GM19193 (cell line): ENCODE data around the gene TNIP1.

Experiments
- POLR2A ChIP-seq: IDR thresholded peaks from 4 replicates; pipeline ENCODE4 v1.6.1; 2011; ENCODE audit not compliant: insufficient read depth, insufficient read length; ENCODE audit errors: extremely low read depth

Gene TNIP1

DNA sequence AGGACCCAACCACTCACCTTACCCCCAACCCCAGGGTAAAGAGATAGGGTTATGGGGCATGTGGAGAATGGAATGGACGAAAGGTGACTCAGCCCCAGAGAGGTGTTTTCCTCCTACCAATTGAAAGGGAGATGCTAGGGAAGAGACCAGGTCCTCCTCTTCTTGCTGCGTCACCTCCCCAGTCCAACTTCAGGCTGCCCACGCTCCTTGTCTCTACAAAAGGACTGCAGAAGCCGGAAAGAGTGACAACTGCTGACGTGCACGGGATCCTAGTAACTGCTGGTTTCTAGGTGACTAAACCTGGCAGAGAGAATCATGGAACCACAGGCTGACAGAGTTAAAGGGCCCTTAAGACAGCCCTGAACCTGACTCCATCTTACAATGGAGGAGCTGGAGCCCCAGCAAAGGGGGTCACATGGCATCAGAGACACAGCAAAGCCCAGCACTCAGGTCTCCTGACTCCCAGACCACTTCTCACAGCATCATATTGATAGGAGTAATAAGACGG is 58.3 kb downstream of the TNIP1 start:
- no peak for TF ChIP-seq POLR2A

DNA sequence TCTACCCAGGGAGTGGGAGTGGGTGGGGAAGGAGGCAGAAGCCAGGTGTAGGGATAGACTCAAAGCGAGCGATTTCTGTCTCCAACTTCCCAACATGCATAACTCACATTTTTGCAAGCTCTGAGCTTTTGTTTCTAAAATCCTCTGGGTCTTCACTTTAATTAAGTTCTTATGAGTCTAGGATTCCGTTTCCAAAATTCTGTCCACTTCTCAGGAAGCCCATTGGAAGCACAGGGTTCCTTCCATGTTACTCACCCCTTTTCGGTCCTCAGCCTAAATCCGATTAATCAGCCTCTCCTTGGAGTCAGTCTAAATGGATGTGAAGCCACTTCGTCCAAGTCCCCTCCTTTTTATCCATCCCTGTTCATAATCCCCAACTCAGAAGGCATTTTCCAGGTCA is 59.1 kb downstream of the TNIP1 start:
- no peak for TF ChIP-seq POLR2A

DNA sequence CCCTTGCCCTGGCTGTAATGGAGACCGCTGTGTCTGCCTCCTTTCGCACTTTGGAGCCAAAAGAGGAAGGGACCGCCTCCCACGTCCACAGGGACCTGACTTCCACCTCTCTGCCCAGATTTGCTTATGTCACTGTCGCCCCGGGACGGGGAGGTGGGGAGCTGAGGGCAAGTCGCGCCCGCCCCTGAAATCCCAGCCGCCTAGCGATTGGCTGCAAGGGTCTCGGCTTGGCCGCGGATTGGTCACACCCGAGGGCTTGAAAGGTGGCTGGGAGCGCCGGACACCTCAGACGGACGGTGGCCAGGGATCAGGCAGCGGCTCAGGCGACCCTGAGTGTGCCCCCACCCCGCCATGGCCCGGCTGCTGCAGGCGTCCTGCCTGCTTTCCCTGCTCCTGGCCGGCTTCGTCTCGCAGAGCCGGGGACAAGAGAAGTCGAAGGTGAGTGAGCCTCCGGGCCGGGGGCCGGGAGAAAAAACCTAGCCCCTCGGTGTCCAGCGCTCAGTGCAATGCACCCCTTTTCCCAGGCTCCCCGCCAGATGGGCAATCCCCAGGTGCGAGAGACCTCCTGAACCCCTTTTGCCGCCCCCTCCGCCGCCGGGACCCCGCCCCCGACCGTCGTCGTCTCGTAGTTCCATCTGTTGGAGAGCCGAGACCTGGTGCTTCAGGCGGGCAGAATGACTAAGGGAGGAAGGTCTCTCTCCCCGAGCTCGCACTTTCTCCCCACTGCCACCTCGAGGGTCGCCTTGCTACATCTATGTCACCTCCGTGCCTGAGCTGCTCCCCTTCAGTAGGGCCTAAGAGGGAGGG is 60.3 kb downstream of the TNIP1 start, which contains the start of gene GPX3:
Gene GPX3 (plus strand): TSS at position 288 of the 807 bp plus-strand sequence. CDS start 64 bp downstream, at position 352.
- no peak for TF ChIP-seq POLR2A

DNA sequence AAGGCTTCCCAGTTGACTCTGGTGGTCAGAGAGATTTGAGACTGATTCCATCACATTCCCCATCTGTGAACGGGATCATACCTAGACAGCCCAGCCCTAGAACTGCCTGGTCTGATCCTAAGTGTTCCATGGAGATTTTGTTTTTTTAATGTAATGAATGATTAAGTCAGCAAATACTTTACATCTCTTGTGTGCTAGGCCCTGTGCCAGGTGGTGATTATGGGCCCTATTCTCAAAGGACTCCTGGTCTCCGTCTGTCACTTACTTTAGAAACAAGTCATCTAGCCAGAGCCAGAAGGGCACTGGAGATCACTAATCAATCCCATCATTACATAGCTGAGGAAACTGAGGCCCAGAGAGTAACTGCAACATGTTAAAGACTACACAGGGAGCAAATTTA is 61.5 kb downstream of the TNIP1 start:
- TF ChIP-seq POLR2A: no peak

GRCh38 chr5:151018846-151019245 is 62.0 kb downstream of the TNIP1 start:
- no peak for TF ChIP-seq POLR2A

- TF ChIP-seq POLR2A: no peak
Measured at GRCh38 chr5:151017897-151018296, 62.9 kb downstream of the TNIP1 start.

DNA sequence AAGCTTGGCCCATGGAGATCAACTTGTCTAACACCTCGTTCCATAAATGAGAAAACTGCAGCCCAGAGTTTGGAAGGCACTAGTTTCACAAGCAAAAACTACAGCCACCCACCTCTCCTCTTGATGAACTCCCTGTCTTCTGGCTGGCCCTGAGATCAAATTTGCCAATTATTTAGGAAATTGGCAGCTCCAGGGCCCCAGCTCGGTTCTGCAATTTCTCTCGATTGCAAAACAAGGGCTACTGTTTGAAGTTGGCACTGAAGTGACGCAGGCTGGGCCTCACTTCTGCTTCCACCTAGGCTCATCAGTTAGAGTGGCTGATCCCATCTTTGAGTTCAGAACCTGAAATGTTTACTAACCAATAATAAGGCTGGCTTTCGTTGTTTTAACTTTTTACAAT is 64.1 kb downstream of the TNIP1 start:
- no peak for TF ChIP-seq POLR2A

DNA sequence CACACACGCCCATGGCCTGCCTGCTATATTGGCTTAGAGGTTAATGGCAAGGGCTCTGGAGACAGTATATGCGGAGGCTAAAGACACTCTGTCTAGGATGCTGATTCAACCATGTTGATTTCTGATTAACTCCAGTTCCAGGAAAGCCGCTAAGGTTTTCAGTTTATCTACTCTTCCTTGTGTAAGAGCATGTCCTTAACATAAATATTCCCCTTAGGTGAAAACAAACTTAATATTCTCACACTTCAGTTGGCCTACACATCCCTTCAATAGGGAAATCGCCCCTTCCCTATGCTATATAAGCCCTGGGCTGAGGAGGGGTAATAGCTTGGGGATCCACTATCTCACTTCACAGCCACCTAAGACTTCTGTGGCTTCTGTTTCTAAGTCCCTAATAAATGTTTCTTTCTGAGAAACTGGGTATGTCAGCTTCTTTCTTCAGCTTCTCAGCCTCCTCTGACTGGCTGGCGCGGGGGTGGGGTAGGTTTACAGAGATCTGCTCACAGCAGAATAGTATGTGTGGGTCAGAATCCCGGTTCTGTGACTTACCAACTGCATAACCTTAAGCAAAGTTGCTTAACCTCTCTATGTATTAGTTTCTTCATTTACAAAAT is 64.8 kb downstream of the TNIP1 start:
- no peak for TF ChIP-seq POLR2A

DNA sequence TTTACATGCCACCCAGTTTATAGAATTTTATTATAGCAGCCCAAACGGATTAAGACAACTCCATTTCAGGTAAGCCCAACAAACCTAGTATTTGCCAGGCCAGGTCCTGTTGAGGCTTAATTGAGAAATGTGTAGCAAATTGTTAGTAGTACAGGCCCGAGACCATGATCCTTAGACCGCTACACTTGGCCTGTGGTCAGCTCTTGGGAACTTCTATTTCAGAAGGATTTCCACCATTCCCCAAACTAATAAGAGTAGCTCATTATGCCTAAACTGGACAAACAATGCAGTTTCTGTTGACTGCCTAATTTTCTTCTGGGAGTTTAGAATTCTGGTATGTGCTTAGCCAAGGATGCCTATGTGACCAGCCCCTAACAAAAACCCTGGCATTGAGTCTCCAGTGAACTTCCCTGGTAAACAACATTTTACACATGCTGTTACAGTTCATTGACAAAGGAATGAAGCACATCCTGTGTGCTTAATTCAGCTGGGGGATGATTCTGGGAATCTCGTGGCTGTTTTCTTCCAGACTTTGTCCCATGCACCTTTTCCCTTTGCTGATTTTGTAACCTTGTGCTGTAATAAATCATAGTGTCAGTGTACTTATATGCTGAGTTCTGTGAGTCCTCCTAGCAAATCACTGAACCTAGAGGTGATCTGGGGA is 66.0 kb downstream of the TNIP1 start:
- no peak for TF ChIP-seq POLR2A

GRCh38 chr5:151012862-151013261 is 68.0 kb downstream of the TNIP1 start:
- TF ChIP-seq POLR2A: no peak

DNA sequence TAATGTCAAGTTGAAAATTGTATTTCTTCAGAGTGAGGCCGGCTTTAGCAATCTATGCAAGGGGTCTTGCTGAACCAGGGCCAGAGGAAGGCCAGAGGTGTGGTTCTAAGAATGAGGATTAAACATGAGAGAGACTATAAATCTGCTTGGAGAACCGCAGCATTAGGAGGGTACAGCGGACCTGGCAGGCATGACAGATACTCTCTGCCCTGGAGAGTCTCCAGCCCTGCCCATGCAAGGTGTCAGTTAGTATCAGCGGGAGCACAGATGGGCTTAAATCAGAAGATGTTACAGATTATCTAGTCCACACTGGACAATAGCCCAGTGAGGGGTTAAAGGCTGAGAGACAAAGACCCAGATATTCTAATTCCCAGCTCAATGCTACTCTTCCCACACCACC is 71.9 kb downstream of the TNIP1 start:
- TF ChIP-seq POLR2A: no peak

DNA sequence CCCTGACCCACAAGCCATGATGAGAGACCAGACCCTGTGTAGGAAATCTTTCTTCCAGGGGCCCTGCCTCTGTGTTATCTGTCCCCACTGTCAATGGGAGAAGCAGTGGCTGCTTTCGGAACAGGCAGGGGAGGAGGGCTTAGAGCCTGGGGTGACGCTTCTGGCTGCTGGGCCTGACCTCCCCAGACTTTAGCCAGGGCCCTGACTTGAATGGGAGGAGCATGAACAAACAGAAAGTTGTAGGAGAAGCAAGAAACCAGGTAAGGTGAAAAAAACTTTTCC is 72.7 kb downstream of the TNIP1 start:
- TF ChIP-seq POLR2A: no peak

DNA sequence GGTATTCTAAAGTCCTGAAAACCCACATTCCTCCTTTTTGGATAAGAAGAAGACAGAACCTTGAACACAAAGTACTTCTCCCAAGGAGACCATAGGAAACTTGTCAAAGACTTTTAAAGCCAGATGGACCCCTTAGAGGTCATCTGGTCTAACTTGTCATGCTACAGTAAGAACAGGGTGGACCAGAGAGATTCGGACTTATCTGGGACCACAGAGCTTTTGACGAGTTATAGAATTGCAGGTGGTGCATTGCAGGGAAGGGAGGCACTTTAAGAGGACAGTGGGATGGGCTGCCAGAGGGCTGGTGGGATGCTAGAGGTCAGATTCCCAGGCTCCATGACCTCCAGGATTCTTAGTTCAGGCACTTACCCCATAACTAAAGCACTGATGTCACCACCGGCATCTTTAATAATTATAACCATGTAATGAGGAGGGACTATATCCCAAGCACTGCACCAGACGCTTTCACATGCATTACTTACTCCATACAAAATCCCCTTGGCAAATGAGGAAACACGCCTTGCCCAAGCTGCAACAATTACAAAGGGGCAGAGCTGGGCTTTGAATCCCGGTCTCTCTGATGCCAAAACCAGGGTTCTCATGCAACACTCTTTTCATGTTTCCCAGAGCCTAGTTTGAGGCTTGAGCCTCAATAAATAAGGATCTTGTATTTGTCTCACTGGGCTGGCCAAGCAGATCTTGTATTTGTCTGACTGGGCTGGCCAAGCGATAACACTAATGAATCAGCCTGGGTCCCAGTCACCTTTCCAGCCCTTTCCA is 73.2 kb downstream of the TNIP1 start:
- TF ChIP-seq POLR2A: no peak

DNA sequence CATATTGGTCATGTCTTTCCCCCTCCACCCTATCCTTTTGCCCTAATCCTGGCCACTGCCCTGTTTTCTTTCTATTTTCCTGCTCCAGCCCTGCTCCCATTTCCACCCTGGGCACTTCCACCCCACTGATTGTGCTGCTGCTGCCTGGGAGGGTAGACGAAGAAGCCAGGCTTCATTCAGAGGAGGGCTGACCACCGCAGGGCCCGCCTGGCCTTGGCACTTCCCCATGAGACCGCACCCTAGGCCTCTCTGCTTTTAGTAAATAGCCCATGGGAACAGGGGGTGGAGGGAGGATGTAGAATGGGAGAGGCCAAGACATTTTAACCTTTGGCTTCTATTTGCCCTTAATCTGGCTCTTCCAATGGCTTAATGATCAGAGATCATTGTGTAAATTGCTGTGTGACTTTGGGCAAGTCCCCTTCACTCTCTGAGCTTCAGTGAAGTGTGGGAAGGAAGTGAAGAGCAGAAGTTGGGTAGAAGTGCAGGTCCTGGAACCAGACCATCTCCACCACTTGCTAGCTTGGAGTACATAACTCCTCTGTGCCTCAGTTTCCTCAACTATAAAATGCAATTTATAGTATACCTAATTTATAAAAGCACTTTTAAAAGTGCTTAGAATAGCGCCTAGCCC is 74.0 kb downstream of the TNIP1 start:
- TF ChIP-seq POLR2A: no peak
